HEK293 (cell line): ENCODE measurements around the gene RBMS1.
"Not testable (repeated sequence)": the region's sequence is repeated elsewhere in the genome, so short reads cannot be mapped to it uniquely, and the experiment has no call there.

Experiments
- CTCF ChIA-PET: fragments of 350-600 bp; formaldehyde crosslinking; extraction: SDS; loops from one replicate; lab custom pipeline; 2021; ENCODE audit warnings: antibody characterized with exemption; lab: Yijun Ruan, JAX
- POLR2A ChIA-PET: fragments of 300-600 bp; formaldehyde crosslinking; extraction: SDS; loops from one replicate; lab custom pipeline; 2020; ENCODE audit warnings: antibody characterized with exemption, inconsistent platforms; lab: Yijun Ruan, JAX
- H3K27ac ChIP-seq: fragments of 200-500 bp; sonication (Bioruptor generic); 2 replicates; pipeline ENCODE4 v1.5.1; 2014; ENCODE audit warnings: low read depth, low read length, control low read depth, inconsistent platforms; ENCODE audit errors: extremely low read depth
- H3K36me3 ChIP-seq, 2 experiments: fragments of 200-500 bp in 1 of 2; sonication (Bioruptor generic) in 1 of 2; 1 replicate in 1 of 2; 2 replicates in 1 of 2; pipeline ENCODE4 v1.5.1; 2014 to 2017; ENCODE audit warnings: inconsistent platforms in 2 of 2, low read length in 2 of 2; ENCODE audit not compliant: control insufficient read depth in 2 of 2, insufficient read depth in 1 of 2
- H3K4me1 ChIP-seq: fragments of 200-500 bp; sonication (Bioruptor generic); 2 replicates; pipeline ENCODE4 v1.5.1; 2014; ENCODE audit warnings: mild to moderate bottlenecking, low read length, inconsistent platforms; ENCODE audit not compliant: control insufficient read depth, insufficient read depth
- H3K4me3 ChIP-seq: 2 replicates; pipeline ENCODE4 v1.5.1; 2011; ENCODE audit warnings: low read depth, mild to moderate bottlenecking, control low read depth, low read length, moderate library complexity
- H3K9me3 ChIP-seq: fragments of 200-500 bp; sonication (Bioruptor generic); 2 replicates; pipeline ENCODE4 v1.5.1; 2014; ENCODE audit warnings: low read depth, low read length, inconsistent platforms; ENCODE audit not compliant: control insufficient read depth, insufficient read depth
- HOXA7 ChIP-seq: sonication (generic); formaldehyde crosslinking; IDR thresholded peaks from 2 replicates; pipeline ENCODE4 v1.8.1; 2022; ENCODE audit warnings: missing genetic modification reagents, borderline replicate concordance
- KLF16 ChIP-seq: fragments of 450-650 bp; formaldehyde crosslinking; IDR thresholded peaks from 2 replicates; pipeline ENCODE4 v1.5.1; 2017; ENCODE audit warnings: missing biosample characterization, missing genetic modification characterization
- PRDM1 ChIP-seq: fragments of 450-650 bp; formaldehyde crosslinking; IDR thresholded peaks from 2 replicates; pipeline ENCODE4; 2016; ENCODE audit warnings: missing biosample characterization, missing genetic modification characterization
- ZNF239 ChIP-seq: fragments of 450-650 bp; formaldehyde crosslinking; IDR thresholded peaks from 2 replicates; pipeline ENCODE4 v1.5.1; 2016; ENCODE audit warnings: missing biosample characterization, missing genetic modification characterization
- ZNF274 ChIP-seq, 2 experiments: fragments of 200-500 bp in 1 of 2; fragments of 450-650 bp in 1 of 2; sonication (Bioruptor generic) in 1 of 2; formaldehyde crosslinking in 1 of 2; IDR thresholded peaks; 2 replicates each; pipeline versions ENCODE4 v1.5.1 to v1.6.1; 2014 to 2016; ENCODE audit warnings: borderline replicate concordance in 1 of 2, inconsistent platforms in 1 of 2, low read length in 1 of 2, missing biosample characterization in 1 of 2, missing genetic modification characterization in 1 of 2
- ZNF621 ChIP-seq: fragments of 450-650 bp; formaldehyde crosslinking; IDR thresholded peaks from 2 replicates; pipeline ENCODE4 v1.5.1; 2017; ENCODE audit warnings: missing biosample characterization, missing genetic modification characterization
- ZNF677 ChIP-seq: fragments of 450-650 bp; IDR thresholded peaks from 2 replicates; pipeline ENCODE4 v1.5.0; 2018; ENCODE audit warnings: missing biosample characterization, mild to moderate bottlenecking, missing genetic modification characterization, moderate library complexity
- ZNF707 ChIP-seq: fragments of 450-650 bp; formaldehyde crosslinking; IDR thresholded peaks from 2 replicates; pipeline ENCODE4 v1.5.1; 2016; ENCODE audit warnings: missing biosample characterization, missing genetic modification characterization
- ZNF76 ChIP-seq: fragments of 450-650 bp; formaldehyde crosslinking; IDR thresholded peaks from 2 replicates; pipeline ENCODE4; 2016; ENCODE audit warnings: low read depth, missing biosample characterization, missing genetic modification characterization, borderline replicate concordance
- ZNF791 ChIP-seq: fragments of 450-650 bp; formaldehyde crosslinking; IDR thresholded peaks from 2 replicates; pipeline ENCODE4 v1.5.1; 2016; ENCODE audit warnings: missing biosample characterization, missing genetic modification characterization
- ZNF792 ChIP-seq: fragments of 450-650 bp; formaldehyde crosslinking; IDR thresholded peaks from 2 replicates; pipeline ENCODE4 v1.5.1; 2016; ENCODE audit warnings: missing biosample characterization, missing genetic modification characterization
- TF ChIP-seq, protein P1 (sequence below): fragments of 450-650 bp; formaldehyde crosslinking; IDR thresholded peaks from 2 replicates; pipeline ENCODE4 v1.5.1; 2017; ENCODE audit warnings: missing biosample characterization, mild to moderate bottlenecking, missing genetic modification characterization, moderate library complexity
- TF ChIP-seq, protein P2 (sequence below): fragments of 450-650 bp; formaldehyde crosslinking; IDR thresholded peaks from 2 replicates; pipeline ENCODE4 v1.5.1; 2016; ENCODE audit warnings: missing biosample characterization, missing genetic modification characterization
- TF ChIP-seq, protein P3 (sequence below): fragments of 450-650 bp; formaldehyde crosslinking; IDR thresholded peaks from 2 replicates; pipeline ENCODE4 v1.5.1; 2016; ENCODE audit warnings: missing biosample characterization, missing genetic modification characterization, low read depth
- TF ChIP-seq, protein P4 (sequence below): fragments of 450-650 bp; formaldehyde crosslinking; IDR thresholded peaks from 2 replicates; pipeline ENCODE4 v1.5.1; 2016; ENCODE audit warnings: missing biosample characterization, missing genetic modification characterization

The RBMS1 gene

DNA sequence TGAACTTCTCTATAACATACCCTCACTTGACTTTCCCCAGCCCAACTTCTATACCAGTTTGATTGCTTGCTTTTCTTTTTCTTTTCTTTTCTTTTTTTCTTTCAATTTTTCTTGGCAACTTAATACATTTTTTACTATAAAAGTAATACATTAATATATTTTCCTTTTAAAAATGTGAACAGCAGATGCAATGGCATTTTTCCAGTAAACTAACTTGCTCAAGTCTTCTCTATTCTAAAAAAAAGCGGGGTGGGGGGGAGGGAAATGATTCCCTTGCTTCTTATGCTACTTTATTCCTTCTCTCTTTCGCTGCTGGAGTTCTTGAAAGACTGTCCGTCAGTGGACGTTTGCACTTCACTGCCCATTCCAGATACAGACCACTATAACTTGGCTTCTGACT, 70.5 kb downstream of the RBMS1 start:
- H3K4me1 ChIP-seq = peaks cover 17% of the 10 kb centered on the region
- TF ChIP-seq ZNF274 (IDR thresholded peaks at IDR 0.05; ENCODE audit: low read length) (no peak), ZNF274 (tag by site-specific recombination; IDR thresholded peaks at IDR 0.05; ENCODE audit: borderline replicate concordance) (no peak), HOXA7 (CRISPR knock-in tag) (no peak), ZNF791 (tag by site-specific recombination) (no peak), ZNF621 (no peak), ZNF76 (no peak), ZNF707 (tag by site-specific recombination) (no peak), KLF16 (tag by site-specific recombination) (no peak), ZNF239 (tag by site-specific recombination) (no peak), ZNF792 (no peak)
- TF ChIP-seq, protein P1, sequence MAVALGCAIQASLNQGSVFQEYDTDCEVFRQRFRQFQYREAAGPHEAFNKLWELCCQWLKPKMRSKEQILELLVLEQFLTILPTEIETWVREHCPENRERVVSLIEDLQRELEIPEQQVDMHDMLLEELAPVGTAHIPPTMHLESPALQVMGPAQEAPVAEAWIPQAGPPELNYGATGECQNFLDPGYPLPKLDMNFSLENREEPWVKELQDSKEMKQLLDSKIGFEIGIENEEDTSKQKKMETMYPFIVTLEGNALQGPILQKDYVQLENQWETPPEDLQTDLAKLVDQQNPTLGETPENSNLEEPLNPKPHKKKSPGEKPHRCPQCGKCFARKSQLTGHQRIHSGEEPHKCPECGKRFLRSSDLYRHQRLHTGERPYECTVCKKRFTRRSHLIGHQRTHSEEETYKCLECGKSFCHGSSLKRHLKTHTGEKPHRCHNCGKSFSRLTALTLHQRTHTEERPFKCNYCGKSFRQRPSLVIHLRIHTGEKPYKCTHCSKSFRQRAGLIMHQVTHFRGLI (tag by site-specific recombination) = no peak
- TF ChIP-seq, protein P2, sequence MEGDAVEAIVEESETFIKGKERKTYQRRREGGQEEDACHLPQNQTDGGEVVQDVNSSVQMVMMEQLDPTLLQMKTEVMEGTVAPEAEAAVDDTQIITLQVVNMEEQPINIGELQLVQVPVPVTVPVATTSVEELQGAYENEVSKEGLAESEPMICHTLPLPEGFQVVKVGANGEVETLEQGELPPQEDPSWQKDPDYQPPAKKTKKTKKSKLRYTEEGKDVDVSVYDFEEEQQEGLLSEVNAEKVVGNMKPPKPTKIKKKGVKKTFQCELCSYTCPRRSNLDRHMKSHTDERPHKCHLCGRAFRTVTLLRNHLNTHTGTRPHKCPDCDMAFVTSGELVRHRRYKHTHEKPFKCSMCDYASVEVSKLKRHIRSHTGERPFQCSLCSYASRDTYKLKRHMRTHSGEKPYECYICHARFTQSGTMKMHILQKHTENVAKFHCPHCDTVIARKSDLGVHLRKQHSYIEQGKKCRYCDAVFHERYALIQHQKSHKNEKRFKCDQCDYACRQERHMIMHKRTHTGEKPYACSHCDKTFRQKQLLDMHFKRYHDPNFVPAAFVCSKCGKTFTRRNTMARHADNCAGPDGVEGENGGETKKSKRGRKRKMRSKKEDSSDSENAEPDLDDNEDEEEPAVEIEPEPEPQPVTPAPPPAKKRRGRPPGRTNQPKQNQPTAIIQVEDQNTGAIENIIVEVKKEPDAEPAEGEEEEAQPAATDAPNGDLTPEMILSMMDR (tag by site-specific recombination) = no peak
- TF ChIP-seq, protein P3, sequence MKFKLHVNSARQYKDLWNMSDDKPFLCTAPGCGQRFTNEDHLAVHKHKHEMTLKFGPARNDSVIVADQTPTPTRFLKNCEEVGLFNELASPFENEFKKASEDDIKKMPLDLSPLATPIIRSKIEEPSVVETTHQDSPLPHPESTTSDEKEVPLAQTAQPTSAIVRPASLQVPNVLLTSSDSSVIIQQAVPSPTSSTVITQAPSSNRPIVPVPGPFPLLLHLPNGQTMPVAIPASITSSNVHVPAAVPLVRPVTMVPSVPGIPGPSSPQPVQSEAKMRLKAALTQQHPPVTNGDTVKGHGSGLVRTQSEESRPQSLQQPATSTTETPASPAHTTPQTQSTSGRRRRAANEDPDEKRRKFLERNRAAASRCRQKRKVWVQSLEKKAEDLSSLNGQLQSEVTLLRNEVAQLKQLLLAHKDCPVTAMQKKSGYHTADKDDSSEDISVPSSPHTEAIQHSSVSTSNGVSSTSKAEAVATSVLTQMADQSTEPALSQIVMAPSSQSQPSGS (tag by site-specific recombination) = no peak
- TF ChIP-seq, protein P4, sequence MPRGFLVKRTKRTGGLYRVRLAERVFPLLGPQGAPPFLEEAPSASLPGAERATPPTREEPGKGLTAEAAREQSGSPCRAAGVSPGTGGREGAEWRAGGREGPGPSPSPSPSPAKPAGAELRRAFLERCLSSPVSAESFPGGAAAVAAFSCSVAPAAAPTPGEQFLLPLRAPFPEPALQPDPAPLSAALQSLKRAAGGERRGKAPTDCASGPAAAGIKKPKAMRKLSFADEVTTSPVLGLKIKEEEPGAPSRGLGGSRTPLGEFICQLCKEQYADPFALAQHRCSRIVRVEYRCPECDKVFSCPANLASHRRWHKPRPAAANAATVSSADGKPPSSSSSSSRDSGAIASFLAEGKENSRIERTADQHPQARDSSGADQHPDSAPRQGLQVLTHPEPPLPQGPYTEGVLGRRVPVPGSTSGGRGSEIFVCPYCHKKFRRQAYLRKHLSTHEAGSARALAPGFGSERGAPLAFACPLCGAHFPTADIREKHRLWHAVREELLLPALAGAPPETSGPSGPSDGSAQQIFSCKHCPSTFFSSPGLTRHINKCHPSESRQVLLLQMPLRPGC (tag by site-specific recombination) = no peak
- H3K4me3 ChIP-seq = no peak overlapping the region
- ChIA-PET CTCF (no interaction called here), POLR2A (no interaction called here)
- H3K27ac ChIP-seq = no peak overlapping the region
- H3K36me3 ChIP-seq = no peaks in the 10 kb centered on the region
- no peaks in the 10 kb centered on the region for H3K9me3 ChIP-seq

DNA sequence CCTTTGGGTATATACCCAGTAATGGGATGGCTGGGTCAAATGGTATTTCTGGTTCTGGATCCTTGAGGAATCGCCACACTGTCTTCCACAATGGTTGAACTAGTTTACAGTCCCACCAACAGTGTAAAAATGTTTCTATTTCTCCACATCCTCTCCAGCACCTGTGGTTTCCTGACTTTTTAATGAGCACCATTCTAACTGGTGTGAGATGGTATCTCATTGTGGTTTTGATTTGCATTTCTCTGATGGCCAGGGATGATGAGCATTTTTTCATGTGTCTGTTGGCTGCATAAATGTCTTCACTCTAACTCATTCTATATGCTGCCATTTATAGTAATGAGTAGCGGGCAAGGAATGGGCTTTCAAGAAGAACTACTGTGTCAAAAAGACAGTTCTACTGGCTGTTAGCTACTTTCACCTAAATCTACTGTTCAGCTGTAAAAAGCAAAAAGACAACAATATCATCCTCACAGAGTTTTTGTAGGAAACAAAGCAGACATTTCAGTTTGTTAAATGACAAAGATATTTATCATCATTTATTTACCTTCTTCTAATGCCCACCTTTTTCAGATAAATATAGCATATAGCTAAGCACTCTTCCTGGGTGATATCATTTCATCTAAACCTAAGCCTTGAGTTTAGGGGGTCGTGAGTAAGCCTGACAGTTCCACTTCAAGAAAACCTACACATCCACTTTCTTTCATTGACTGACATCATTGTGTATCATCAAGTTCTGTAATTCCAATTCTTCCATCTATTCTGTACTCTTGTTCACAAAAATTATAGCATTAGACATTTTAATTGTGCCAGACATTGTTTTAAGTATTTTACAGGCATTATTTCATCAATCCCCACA, 71.7 kb downstream of the RBMS1 start:
- CTCF ChIA-PET, H3K27ac ChIP-seq, H3K36me3 ChIP-seq, H3K9me3 ChIP-seq, H3K4me3 ChIP-seq, POLR2A ChIA-PET: not testable (repeated sequence)
- peaks cover 22% of the 10 kb centered on the region for H3K4me1 ChIP-seq

DNA sequence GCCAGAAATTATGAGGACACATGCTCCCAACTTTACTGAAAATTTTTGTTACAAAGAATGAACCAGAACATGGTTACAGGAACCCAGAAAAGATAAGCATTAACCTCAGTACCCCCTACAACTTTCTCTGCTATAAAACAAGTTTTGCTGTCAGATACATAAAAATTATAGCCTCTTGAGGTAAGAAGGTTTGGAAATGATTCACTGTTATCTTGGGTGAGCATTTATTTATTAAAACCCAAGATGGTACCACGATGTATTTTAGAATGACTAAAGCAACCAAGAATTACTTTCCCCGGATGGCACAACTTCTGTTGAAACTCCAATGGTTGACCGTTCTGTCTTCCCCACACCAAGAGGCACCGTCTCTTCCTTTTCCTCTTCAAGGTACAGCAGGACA, 72.9 kb downstream of the RBMS1 start:
- CTCF ChIA-PET = interaction anchor here (1.2 kb wide), 1 partner anchor 8 kb away, joined by 6 read pairs; no protein-coding TSS in a partner anchor
- TF ChIP-seq ZNF677 (tag by site-specific recombination) (0 out of 2 replicates have a peak, but pooled peaks have one; percentile 8), PRDM1 (tag by site-specific recombination) (no peak)
- no peaks in the 10 kb centered on the region for H3K9me3 ChIP-seq
- no peak overlapping the region for H3K27ac ChIP-seq
- H3K4me1 ChIP-seq = peaks cover 22% of the 10 kb centered on the region
- POLR2A ChIA-PET = no interaction called here
- H3K4me3 ChIP-seq = no peak overlapping the region
- no peaks in the 10 kb centered on the region for H3K36me3 ChIP-seq
